Measurements from ENCODE around the gene PACSIN1.

The PACSIN1 gene

GRCh38 chr6:34527751-34528670 is 62.1 kb downstream of the PACSIN1 start:
- no peak overlapping the region for H3K4me3 ChIP-seq (replicated peaks in 1 of 2; ENCODE audit: low read depth in 2 of 2, low read length in 2 of 2)
- no peak for DNase-seq (ENCODE audit: low read depth in 2 of 2)
- TF ChIP-seq, protein P1, sequence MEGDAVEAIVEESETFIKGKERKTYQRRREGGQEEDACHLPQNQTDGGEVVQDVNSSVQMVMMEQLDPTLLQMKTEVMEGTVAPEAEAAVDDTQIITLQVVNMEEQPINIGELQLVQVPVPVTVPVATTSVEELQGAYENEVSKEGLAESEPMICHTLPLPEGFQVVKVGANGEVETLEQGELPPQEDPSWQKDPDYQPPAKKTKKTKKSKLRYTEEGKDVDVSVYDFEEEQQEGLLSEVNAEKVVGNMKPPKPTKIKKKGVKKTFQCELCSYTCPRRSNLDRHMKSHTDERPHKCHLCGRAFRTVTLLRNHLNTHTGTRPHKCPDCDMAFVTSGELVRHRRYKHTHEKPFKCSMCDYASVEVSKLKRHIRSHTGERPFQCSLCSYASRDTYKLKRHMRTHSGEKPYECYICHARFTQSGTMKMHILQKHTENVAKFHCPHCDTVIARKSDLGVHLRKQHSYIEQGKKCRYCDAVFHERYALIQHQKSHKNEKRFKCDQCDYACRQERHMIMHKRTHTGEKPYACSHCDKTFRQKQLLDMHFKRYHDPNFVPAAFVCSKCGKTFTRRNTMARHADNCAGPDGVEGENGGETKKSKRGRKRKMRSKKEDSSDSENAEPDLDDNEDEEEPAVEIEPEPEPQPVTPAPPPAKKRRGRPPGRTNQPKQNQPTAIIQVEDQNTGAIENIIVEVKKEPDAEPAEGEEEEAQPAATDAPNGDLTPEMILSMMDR (IDR thresholded peaks at IDR 0.05; ENCODE audit: low read depth, low read length): no peak

DNA sequence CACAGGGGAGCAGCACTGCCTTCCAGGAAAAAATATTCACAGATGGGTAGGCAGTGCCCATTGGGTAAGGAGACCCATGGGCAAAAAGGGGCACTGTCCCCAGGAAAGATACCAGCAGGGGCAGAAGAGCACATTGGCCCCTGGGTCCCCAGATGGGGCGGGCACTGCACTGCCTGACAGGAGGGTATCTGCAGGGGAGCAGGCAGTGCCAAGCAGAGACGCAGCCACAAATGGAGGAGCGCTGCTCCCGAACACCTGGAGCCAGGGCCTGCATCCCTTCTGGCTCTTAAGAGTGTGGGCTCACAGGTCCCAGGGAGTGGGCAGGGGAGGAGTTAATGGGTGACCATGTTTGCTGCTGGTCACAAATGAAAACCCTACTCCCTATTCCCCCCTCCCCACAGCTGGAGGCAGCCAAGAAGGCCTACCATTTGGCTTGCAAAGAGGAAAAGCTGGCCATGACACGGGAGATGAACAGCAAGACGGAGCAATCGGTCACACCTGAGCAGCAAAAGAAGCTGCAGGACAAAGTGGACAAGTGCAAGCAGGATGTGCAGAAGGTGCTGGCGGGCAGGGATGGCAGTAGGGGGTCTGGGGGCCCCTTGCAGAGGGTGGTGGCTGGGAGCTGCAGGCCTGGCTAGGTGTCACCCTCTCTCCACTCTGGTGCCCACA is 63.3 kb downstream of the PACSIN1 start:
- no peak for DNase-seq (ENCODE audit: low read depth in 2 of 2)
- TF ChIP-seq, protein P1 (IDR thresholded peaks at IDR 0.05; ENCODE audit: low read depth, low read length): no peak
- H3K4me3 ChIP-seq (replicated peaks in 1 of 2; ENCODE audit: low read depth in 2 of 2, low read length in 2 of 2): no peak overlapping the region

DNA sequence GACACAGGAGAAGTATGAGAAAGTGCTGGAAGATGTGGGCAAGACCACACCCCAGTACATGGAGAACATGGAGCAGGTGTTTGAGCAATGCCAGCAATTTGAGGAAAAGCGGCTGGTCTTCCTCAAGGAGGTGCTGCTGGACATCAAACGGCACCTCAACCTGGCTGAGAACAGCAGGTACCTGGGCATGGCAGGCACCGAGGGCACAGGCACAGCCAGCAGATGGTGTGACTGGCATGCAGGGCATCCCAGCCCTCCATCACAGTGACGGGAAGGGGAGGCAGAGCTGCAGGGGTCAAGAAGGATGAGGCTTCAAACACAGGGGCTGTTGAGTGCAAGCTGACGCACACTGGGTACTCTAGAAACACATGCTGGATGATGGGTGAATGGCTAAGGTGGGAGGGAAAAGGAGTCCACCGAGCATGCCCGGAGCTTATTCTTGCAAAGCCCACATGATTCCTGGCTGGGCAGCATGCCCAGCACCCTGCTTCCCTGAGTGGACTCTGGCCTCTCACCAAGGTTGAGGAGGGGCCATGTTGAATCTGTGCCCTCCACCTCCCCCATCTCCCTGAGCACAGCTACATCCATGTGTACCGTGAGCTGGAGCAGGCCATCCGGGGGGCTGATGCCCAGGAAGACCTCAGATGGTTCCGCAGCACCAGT is 63.9 kb downstream of the PACSIN1 start:
- DNase-seq (ENCODE audit: low read depth in 2 of 2): peak in 1 of 2 donors; percentile 26
- H3K4me3 ChIP-seq (replicated peaks in 1 of 2; ENCODE audit: low read depth in 2 of 2, low read length in 2 of 2): no peak overlapping the region

GRCh38 chr6:34530753-34531365 is 65.0 kb downstream of the PACSIN1 start:
- no peak overlapping the region for H3K4me3 ChIP-seq (replicated peaks in 1 of 2; ENCODE audit: low read depth in 2 of 2, low read length in 2 of 2)
- TF ChIP-seq, protein P1 (IDR thresholded peaks at IDR 0.05; ENCODE audit: low read depth, low read length): no peak
- DNase-seq (ENCODE audit: low read depth in 2 of 2): no peak

More for the DNA sequence above, 63.9 kb downstream of the PACSIN1 start:
- TF ChIP-seq, protein P1 (IDR thresholded peaks at IDR 0.05; ENCODE audit: low read depth, low read length): no peak

DNA sequence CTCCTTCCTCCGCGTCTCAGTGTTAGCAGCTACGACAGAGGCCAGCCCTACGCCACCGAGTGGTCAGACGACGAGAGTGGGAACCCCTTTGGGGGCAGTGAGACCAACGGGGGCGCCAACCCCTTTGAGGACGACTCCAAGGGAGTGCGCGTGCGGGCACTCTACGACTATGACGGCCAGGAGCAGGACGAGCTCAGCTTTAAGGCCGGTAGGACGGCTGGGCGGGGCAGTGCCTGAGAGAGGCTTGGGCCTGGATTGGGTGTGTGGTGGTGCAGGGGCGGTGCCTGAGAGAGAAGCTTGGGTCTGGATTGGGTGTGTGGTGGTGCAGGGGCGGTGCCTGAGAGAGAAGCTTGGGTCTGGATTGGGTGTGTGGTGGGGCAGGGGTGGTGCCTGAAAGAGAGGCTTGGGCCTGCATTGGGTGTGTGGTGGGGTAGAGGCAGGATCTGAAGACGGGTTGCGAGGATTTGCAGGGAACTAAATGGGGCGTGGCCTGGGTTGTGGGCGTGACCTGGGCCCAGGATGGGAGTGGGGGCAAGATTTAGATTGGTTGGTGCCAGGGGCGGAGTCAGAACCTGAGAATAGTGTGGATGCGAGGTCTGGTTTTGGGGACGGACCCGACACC is 65.8 kb downstream of the PACSIN1 start:
- peak overlapping the region in 1 of 2 donors; percentile 41 for H3K4me3 ChIP-seq (replicated peaks in 1 of 2; ENCODE audit: low read depth in 2 of 2, low read length in 2 of 2)
- TF ChIP-seq, protein P1 (IDR thresholded peaks at IDR 0.05; ENCODE audit: low read depth, low read length): no peak
- DNase-seq (ENCODE audit: low read depth in 2 of 2): peak; percentile 76 to 85

DNA sequence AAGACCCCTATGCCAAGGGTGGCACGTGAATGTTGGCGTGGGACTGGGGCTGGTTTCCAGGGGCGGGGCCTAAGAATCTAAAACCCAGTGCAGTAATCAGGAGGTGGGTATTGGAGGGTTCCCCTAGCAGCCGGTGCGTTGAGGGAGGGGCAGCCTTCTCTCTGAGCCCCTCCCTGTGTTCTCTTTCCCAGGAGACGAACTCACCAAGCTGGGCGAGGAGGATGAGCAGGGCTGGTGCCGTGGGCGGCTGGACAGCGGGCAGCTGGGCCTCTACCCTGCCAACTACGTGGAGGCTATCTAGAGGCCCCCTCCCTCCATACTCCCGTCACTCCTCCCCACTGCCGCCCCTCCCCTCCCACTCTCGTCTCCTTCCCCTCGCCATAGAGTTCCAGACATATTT is 66.4 kb downstream of the PACSIN1 start:
- no peak for DNase-seq (ENCODE audit: low read depth in 2 of 2)
- H3K4me3 ChIP-seq (replicated peaks in 1 of 2; ENCODE audit: low read depth in 2 of 2, low read length in 2 of 2): peak overlapping the region in 1 of 2 donors; percentile 41
- TF ChIP-seq, protein P1 (IDR thresholded peaks at IDR 0.05; ENCODE audit: low read depth, low read length): no peak
